NCI-H226 (cell line): ENCODE results near the gene CDR2L.
"Not testable (repeated sequence)": the region's sequence is repeated elsewhere in the genome, so short reads cannot be mapped to it uniquely, and the experiment has no call there.

ENCODE experiments used
- DNase-seq: peaks from one replicate; pipeline ENCODE4 v3.0.0-alpha.2; 2015

The CDR2L gene

DNA sequence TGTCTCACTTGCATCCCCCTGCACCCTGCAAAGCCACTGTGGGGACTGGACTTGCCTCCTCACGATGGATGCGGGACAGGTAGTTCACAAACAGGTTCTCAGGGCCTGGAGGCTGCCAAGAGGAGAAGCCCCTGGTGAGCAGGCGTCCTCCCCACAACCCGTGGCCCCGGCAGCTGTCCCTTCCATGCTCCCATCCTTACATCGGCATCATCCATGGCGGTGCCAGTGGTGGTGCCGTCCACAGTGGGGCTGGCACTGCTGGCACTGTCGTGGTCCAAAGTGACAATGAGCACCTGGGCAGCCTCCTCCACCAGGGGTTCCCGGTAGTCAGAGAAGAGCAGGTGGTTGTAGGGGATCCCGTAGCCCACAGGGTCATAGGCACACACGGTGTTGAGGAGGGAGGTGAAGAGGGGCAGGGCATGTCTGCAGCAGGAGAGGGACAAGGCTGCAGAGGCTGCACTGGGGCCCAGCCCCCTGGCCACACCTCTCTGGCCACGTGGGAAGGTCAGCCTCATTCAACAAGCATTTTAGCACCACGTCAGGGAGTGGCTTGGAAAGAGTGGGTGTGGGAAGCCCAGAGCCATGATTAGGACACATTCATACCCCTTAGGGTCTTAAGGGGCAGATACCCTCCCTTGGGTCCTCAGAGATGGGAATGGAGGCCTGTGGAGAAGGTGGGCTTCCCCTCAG is 27.5 kb upstream of the CDR2L start:
- DNase-seq, result peak; percentile 60

DNA sequence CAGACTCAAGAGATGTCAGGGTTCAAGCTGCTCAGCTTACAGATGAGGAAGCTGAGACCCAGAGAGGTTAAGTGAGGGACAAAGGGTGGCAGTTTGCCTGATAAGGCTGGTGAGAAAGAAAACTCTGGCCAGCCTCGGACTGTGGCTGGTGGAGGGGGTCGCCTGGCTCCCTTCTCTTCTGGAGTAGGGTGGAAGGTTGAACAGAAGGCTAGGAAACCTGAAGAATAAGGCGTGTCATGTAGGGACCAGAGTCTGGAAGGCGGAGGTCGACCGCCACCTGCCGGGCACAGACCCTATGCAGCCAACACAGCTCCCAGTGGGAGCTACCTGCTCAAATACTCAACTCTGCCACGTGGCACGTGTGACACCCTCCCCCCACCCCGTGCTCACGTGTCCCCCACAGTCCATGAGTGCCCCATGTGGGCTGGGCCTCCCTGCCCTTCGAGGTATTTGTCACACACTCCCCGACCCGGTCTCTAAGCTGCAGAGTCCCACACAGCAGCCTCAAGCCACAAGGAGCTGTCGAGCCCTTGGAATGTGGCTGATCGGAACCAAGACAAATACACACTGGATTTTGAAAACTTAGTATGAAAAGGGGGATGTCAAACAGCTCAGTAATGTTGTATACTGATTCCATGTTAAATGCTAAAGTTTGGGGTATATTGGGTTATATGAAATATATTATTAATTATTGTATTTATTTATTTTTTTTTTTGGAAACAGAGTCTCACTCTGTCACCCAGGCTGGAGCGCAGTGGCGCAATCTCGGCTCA is 26.7 kb upstream of the CDR2L start:
- DNase-seq, result peak; percentile 35

DNA sequence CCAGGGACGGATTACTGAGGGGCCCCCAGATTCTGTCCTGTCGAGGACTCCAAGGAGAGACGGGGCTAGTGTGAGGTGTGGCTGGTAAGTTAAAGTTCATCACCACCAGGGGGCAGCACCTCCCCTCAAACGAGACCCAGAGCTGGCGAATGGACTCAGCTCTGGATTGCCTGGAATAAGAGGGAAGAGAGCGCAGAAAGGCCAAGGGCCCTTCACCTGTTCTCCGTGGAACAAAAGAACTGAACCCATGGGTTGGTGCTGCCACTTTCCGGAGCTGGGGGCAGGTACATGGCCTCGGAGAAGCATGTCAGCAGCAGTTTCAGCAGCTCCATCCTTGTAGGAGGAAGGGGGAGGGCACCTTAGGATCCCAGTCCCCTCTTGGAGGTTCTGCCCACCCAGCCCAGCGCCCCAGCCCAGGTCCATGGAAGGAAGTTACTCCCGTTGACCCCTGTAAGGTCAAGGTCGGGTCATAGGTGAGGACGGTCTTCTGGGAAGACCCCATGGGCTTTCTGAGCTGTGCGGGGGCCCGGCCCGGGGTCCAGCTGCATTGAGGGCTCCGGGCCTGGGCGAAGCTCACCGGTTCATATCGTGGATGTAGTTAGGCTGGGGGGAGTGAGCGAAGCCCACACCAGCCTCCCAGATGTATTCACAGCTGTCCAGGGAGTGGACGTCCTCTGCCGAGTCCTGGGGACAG is 25.6 kb upstream of the CDR2L start:
- DNase-seq, result peak; percentile 67

DNA sequence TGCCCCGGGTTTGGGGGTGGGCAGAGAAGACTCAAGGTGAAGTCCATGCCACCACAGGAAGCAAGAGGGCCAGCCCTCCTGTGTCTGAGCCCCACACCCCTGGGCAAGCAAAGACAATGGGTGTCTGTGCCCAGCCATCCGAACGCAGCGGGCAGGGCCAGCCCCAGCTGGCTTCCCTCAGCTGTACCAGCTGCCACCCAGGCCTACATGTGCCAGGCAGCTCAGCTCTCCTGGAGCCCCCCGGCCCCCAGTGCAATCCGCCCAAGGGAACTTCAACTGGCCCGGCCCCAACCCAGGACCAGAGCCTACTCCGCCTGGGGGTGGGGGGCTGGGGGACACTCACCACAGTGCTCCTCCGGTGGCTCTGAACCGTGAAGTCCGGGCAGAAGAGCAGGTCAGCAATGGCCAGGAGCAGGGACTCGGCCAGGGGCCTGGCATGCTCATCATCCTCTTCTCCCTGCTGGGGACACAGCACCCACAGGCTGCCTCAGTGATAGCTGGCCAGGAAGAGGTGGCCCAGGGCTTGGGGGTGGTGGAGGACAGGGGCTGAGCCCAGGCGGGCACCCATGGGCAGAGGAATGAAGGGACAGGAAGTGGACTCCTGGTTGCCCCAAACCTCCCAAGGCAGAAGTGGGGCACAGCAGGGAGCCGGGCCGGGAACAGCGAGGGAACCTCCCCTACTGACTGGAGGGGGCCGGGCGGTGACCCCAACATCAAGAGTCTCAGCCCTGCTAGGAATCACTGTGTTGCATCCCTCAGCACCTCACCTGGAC is 24.6 kb upstream of the CDR2L start:
- DNase-seq, result no peak

DNA sequence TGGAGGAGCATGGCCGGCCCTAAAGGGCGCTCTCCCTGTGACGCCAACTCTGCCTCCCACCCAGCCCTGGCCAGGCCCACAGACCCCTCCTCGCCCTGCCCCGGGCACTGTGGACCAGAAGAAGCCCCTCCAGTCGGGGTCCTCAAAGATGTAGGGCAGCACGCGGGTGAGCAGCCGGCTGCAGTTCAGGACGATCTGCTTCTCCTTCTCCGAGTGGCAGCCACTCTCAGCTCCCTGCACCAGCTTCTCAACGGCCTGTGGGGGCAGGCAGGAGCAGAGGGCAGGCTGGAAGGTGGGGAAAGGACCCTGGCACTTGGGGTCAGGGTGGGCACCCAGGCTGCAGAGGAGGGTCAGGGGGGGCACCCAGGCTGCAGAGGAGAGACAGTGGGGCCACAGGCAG is 23.8 kb upstream of the CDR2L start:
- DNase-seq, result no peak

DNA sequence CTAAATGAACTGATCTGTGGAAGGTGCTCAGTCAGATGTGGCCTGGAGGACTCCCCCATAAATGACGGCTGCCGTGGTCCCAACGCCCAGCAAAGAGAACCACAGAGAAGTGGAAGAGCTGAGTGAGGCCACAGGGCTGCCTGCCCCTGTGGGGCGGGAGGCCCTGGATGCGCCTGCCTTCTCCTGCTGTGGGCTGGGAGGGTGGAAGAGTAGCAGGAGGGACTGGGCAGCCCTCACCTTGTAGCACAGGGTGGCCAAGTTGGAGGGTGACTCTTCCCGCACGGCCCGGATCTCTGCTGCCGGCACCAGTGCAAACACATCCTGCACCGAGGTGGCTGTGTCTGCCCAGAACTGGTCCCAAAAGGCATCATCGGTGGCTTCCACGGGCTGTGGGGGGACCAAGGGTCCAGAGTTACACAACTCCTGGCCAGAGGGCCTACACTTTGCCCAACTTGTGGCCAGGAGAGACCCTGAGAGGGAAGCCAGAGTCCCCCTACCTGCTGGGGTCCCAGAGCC is 23.1 kb upstream of the CDR2L start:
- DNase-seq, result no peak

DNA sequence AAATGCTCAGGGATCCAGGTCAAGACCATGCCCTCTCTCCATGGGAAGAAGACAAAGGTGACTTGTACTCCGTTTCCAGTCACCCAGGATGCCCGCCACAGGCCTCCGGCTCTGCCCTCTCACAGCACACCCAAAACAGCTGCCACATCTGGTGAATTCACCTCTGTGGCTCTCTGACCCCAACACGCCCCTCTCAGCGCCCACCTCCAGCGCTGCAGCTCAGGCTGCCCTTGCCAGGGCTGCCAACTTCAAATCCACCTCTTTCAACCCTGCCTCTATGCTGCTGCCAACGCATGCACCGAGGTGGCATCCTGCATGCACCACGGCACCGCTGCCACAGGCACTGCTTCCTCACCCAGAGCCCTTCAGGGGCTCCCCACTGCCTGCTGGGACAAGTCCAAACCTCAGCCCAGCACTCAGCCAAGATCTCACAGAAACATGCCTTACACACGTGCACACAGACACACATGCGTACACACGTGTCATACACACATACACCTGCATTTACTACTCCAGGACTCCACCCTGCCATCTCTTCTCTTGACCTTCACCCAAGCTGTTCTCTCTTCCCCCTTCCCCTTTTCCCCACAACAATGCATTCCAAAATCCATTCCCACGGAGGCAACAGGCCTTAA is 22.3 kb upstream of the CDR2L start:
- DNase-seq, result no peak

DNA sequence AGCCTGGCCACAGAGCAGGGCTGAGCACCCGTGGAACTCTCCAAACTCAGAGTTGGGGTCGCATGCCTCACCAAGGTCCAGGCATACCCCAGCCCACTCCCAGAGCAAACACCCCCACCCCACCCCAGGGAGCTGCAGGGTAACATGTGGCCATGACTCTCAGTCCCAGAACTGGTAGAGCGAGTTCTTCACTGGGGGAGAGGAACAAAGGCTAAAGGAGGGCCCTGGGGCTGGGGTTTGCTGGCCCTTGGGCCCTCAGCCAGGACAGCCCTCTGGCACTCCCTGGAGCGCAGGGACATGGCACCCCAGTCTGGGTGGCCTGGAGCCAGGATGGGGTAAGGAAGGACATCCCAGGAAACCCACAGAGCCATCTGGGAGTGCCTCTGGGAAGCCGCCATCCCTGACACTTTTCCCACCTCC is 19.1 kb upstream of the CDR2L start:
- no peak for DNase-seq

DNA sequence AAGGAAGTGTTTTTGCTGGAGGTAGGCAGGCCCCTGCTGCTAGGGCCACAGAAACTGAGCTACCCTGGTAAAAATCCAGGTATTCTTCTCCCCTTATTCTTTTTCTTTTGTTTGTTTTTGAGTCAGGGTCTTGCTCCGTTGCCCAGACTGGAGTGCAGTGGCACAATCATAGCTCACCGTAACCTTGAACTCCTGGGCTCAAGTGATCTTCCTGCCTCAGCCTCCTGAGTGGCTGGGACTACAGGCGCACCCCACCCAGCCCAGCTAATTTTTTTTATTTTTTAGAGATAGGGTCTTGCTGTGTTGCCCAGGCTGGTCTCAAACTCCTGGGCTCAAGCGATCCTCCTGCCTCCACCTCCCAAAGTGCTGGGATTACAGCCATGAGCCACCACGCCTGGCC is 17.9 kb upstream of the CDR2L start:
- not testable (repeated sequence) for DNase-seq

DNA sequence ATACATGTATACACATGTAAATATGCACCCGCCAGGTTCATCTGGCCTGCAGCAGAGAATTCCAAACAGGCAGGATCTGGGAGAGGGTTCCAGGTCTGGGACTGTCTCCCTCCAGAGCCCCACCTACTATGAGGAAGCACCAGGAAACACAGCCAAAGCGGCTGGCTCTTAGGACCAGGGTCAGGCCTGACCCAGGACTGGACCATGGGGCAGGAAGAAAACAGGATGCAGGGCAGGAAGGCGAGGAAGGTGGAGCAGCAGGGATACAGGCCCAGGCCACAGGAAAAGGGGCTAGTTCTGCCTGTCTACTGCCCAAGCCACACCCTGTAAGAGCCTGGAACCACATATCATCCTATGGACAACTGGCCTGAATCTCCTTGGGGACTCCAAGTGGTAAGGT is 17.0 kb upstream of the CDR2L start:
- no peak for DNase-seq

DNA sequence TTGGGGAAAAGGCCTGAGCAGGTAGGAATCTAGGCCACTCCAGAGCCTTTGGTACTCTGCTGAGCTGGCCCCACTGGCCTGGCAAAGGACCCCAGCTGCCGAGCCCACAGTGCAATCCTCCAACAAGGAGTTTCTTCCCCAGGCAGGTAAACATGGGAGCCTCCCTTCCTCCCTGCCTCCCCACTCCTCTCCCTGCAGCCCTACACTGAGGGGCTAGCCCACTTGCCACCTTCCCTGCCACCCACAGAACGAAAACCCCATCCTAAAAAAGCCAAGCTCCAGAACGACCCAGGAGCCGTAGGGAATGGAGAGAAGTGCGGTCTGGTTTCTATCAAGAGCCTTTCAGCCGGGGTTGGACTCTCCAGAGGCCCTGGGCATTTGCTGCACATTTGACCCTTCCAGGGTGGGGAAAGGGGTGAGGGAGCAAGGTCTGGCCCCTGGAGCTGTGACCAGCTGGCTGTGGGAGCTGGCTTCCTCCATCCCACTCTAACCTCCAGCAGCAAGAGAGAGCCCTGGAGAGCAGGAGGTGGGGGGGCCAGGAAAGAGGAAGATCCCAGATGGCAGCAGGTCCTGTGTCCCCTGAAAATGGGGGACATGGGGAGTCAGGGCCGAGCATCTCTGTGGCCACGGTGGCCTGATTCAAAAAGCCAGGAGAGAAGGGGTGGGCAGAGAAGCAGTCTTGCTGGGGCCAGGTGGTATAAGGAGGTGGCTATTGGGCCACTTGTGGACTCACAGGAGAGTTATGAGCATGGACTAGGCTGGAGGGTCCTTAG is 16.2 kb upstream of the CDR2L start:
- no peak for DNase-seq

DNA sequence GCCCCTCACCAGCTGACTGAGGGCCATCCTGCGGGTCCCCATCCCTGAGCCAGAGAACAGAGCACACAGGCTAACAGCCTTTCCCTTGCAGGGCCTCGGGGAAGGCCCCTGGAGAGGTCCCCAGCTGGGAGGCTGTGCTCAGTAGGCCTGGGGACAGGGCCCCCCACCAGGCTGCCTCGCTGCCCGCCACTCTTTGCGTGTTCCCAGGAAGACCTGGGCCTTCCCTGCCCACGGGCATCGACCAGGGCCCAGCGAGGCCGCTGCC is 15.7 kb upstream of the CDR2L start:
- DNase-seq, result no peak

DNA sequence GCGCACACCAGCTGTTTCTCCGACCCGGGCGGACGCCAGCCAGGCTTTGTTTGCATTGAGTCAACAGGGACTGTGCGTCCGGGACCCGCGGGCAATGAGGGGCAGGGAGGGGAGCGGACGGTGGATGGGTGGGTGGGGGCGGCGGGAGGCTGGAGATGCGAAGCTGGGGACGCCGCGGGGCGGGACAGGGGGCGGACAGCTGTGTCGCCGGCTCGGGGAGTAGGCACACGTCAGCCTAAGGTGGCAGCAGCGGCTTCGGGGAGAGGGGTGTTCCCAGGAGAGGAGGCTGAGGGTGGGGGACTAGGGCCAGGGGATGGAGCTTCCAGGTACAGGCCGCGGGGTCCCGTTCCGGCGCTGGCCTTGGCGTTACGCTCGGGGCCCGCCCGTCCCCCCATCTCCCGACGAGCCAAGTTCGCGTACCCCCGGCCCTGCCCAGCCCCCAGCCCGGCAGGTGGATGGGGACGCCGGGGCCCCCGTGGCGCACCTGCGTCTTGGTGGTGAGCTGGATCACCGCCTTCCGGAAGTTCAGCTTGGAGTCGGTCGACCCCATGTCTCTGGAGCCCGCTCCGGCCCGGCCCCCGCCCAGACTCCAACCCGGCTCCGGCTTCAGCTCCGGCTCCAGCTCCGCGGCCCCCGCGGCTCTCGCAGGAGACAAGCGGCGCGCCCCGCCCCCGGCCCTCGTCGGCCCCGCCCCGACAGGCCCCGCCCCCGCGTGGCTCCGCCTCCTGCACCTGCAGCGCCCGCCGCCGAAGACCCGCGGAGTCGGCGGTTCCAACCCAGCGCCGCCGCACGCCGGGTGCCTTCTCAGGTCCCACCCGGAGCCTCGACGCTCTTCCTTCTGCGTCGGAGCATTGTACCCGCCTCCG is 15.1 kb upstream of the CDR2L start, which contains the start of gene HID1:
HID1 (minus strand) TSS at position 653 of the 866 bp plus-strand sequence; CDS start at position 550, 103 bp downstream.
- DNase-seq, result peak; percentile 27

DNA sequence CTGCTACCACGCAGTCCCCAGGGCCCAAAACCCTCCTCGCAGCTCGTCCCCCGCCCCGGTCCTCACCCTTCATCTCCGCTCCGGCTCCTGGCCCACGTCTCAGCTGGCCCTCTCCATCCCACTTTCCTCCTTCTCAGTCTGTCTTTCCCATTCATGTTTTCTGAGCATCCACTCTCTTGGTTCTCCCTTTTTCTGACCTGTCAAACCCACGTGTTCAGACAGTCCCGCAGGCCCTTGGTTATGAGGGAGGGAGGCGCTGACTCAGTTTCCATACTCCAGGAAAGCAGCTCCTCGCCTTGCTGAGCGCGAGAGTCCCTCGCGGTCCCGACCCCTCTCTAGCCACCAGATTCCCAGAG is 14.5 kb upstream of the CDR2L start:
- no peak for DNase-seq

DNA sequence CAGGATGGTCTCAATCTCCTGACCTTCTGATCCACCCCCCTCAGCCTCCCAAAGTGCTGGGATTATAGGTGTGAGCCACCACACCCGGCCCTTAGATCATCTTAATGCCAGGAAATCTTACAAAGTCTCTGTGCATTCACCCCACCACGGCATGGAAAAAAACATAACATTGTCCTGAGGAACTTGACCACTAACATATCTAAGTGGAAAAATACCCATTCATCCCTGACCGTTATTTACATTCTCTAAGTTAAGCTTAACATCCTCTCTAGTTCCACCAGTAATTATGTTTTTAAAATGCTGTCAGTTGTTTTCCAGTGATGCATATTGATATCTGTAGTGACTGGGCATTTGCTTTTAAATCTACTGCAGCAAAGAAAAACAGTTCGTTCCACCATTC is 11.5 kb upstream of the CDR2L start:
- no peak for DNase-seq

DNA sequence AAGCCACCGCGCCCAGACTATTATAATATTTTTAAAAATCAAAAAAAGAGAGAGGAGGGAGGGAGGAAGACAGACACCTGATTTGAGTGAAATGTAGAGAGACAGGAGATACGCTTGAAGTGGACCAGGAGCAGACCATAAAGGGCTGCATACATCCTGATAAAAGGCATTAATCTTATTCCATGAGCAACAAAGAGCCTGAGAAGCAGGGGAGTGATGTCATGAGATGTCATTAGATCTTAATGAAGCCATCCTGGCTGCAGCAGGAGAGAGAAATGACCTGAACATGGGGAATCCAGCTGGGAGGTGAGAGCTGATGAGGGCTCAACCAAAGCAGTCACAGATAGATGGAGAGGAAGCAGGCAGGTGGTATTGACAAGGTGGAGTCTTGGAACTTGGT is 9.6 kb upstream of the CDR2L start:
- DNase-seq, result no peak

DNA sequence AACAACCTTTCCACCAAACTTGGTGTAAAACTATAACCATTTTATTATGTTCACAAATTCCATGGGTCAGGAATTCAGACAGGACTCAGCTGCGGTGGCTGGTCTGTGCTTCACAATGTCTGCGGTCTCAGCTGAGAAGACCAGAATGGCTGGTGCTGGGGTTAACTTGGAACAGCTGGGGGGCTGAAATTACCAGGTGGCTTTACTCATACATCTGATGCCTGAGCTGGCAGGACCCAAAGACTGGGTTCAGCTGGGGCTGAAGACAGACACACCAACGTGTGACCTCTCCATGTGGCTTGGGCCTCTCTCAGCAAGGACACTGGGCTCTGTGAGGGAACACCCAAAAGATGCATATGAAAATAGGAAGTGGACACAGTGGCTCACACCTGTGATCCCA is 9.2 kb upstream of the CDR2L start:
- DNase-seq, result no peak

DNA sequence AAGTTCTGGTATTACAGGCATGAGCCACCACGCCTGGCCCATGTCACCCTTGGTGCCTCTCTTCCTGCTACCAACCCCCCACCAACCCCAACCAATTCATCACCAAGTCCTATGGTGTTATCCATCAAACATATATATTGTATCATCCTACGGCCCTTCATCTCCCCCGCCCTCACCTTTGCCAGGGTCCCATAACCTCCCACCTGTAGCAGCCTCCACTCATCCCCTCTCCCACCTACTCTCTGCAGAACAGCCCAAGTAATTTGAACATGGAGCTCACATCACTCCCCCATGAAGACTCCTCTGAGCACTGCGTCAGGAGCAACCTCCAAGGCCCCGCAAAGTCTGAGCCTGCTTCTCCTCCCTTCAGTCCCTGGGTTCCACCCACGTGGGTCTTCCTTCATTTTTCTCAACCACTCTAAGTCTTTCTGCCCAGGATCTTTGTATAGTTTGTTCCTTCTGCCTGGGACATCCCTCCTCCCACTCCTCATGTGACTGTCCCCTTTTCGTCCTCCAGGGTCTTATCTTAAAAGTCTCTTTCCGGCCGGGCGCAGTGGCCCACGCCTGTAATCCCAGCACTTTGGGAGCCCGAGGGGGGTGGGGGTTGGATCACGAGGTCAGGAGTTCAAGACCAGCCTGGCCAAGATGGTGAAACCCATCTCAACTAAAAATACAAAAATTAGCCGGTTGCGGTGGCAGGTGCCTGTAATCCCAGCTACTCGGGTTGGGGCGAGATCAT is 7.9 kb upstream of the CDR2L start:
- DNase-seq, result no peak

DNA sequence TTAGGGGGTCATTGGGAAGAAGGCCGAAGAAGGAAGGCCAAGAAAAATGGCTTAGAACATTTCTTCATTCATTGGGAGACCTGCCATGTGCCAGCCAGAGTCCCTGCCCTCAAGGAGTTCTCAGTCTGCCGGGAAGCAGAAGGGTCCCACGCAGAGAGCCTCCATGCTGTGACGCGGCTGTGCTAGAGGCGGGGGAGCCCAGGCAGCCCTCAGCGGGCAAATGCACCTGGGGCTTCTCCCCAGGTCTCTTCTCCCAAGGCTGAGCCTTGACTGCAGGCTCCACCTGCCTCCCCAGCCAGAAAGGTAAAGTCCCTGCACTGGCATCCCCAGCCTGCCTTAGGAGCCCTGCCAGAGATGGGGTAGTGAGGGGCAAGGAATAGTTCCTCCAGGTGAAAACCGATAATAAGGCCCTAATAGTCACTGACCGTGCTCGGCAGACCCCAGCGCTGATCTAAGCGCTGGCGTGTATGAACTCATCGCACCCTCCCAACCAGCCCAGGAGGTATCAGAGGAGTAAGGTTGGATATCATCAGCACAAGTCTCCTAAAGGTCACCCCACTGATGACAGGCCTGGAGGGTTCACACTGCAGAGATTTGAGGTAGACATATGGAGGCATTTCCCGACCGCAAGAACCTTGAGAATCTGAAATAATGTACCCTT is 6.0 kb upstream of the CDR2L start:
- no peak for DNase-seq
